GM19468 (cell line): ENCODE results near the gene AKT2.

Experiments used
- ATAC-seq: cut with Tn5 transposase; IDR thresholded peaks from one replicate; pipeline ENCODE4 v1.9.1; 2021; ENCODE audit warnings: mild to moderate bottlenecking, moderate library complexity, moderate number of reproducible peaks; ENCODE audit not compliant: unreplicated experiment; ENCODE audit errors: extremely low read depth

AKT2 gene

DNA sequence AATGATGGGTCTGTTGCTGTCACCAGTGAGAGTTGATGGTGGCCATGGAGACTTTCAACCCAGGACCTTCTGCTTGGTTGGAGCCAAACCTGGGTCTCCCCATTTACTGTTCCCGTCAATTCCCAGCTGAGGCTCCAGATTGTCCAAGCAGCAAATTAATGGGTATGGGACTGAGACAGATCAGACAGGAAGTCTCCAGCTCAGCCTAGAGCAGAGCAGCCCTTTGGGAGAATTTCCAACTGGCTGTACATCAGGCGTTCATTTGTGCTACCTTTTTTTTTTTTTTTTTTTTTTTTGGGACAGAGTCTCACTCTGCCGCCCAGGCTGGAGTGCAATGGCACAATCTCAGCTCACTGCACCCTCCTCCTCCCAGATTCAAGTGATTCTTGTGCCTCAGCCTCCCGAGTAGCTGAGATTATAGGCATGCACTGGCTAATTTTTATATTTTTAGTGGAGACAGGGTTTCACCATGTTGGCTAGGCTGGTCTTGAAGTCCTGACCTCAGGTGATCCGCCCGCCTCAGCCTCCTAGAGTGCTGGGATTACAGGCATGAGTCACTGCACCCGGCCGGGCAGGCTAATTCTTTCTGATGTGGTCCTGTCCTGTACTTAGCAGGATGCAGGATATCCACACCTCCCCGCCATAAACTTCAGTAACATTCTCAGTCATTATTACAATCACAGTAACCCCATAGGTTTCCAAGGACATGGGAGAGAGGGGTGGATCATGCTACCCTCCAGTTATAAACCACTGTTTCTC, 84.6 kb downstream of the AKT2 start:
- ATAC-seq, result no peak

DNA sequence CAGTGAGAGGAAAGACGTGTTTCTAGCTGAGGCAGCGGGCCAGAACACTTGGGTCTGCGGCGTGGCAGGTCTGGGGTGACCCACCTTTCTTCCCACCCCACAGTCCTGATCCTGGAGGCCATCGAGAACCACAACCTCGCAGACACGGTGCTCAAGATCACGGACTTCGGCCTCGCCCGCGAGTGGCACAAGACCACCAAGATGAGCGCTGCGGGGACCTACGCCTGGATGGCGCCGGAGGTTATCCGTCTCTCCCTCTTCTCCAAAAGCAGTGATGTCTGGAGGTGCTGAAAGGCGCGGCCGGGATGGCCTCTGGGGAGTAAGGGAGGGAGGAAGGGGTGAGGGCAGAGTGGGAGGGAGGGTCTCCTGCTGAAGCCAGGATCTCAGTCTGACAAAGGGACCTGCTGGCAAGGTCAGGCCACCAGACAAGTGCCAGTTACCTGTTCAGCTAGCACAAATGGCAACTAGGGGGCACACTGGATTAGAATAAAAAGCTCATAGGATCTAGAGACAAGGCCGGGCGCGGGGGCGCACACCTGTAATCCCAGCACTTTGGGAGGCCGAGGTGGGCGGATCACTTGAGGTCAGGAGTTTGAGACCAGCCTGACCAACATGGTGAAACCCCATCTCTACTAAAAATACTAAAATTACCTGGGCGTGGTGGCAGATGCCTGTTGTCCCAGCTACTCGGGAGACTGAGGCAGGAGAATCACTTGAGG, 86.7 kb downstream of the AKT2 start:
- ATAC-seq, result no peak

GRCh38 chr19:40193587-40193849, 91.6 kb downstream of the AKT2 start:
- no peak for ATAC-seq

GRCh38 chr19:40192758-40193586, 92.2 kb downstream of the AKT2 start:
- no peak for ATAC-seq

GRCh38 chr19:40191836-40192646, 93.1 kb downstream of the AKT2 start:
- no peak for ATAC-seq

GRCh38 chr19:40190891-40191835, 94.0 kb downstream of the AKT2 start, which contains the start of gene MAP3K10:
Gene MAP3K10, plus strand, starts transcription at chr19:40191426. Its CDS starts 606 bp downstream, at chr19:40192032.
- peak; percentile 54 for ATAC-seq

DNA sequence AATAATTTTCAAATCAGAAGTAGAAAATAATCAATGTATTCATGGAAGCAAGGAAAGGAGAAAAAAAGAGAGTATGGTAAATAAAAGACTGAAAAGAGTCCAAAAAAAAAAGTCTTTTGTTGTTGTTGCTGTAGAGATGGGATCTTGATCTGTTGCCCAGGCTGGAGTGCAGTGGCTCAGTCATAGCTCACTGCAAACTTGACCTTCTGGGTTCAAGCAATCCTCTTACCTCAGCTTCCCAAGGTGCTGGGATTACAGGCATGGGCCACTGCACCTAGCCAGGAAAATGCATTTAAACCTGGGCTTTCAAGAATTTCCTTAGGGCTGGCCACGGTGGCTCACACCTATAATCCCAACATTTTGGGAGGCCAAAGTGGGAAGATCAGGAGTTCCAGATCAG, 100.9 kb downstream of the AKT2 start:
- no peak for ATAC-seq
